ENCODE measurements around the gene C4orf50.

The C4orf50 gene

GRCh38 chr4:6055030-6055429, 36.8 kb upstream of the C4orf50 start:
- Histone ChIP-seq H3K27me3 (ENCODE audit: control insufficient read depth in 1 of 2, insufficient read depth in 2 of 2, low read length in 2 of 2) (no peaks in the 10 kb centered on the region), H3K9ac (ENCODE audit: low read length in 2 of 2) (no peak overlapping the region), H3K36me3 (ENCODE audit: control insufficient read depth in 2 of 2, insufficient read depth in 2 of 2, low read length in 2 of 2) (no peaks in the 10 kb centered on the region), H3K4me3 (ENCODE audit: low read length in 2 of 2) (no peak overlapping the region), H3K27ac (ENCODE audit: low read length) (no peak overlapping the region), H3K4me1 (ENCODE audit: control insufficient read depth, insufficient read depth, low read length) (no peaks in the 10 kb centered on the region), H3K9me3 (ENCODE audit: control insufficient read depth in 2 of 2, low read length in 2 of 2) (peaks cover 5 to 34% of the 10 kb centered on the region in 2 donors)

GRCh38 chr4:6054162-6054922, 36.1 kb upstream of the C4orf50 start:
- H3K4me1 ChIP-seq (ENCODE audit: control insufficient read depth, insufficient read depth, low read length), result no peaks in the 10 kb centered on the region
- peaks cover 5 to 27% of the 10 kb centered on the region in 2 donors for H3K9me3 ChIP-seq (ENCODE audit: control insufficient read depth in 2 of 2, low read length in 2 of 2)
- peaks cover 0 to 3% of the 10 kb centered on the region in 2 donors for H3K27me3 ChIP-seq (ENCODE audit: control insufficient read depth in 1 of 2, insufficient read depth in 2 of 2, low read length in 2 of 2)
- H3K9ac ChIP-seq (ENCODE audit: low read length in 2 of 2), result no peak overlapping the region
- H3K27ac ChIP-seq (ENCODE audit: low read length), result no peak overlapping the region
- H3K4me3 ChIP-seq (ENCODE audit: low read length in 2 of 2), result no peak overlapping the region
- H3K36me3 ChIP-seq (ENCODE audit: control insufficient read depth in 2 of 2, insufficient read depth in 2 of 2, low read length in 2 of 2), result no peaks in the 10 kb centered on the region

GRCh38 chr4:6052679-6053078, 34.4 kb upstream of the C4orf50 start:
- Histone ChIP-seq H3K36me3 (ENCODE audit: control insufficient read depth in 2 of 2, insufficient read depth in 2 of 2, low read length in 2 of 2) (no peaks in the 10 kb centered on the region), H3K9ac (ENCODE audit: low read length in 2 of 2) (no peak overlapping the region), H3K27me3 (ENCODE audit: control insufficient read depth in 1 of 2, insufficient read depth in 2 of 2, low read length in 2 of 2) (peaks cover 0 to 3% of the 10 kb centered on the region in 2 donors), H3K4me3 (ENCODE audit: low read length in 2 of 2) (no peak overlapping the region), H3K9me3 (ENCODE audit: control insufficient read depth in 2 of 2, low read length in 2 of 2) (peaks cover 0 to 12% of the 10 kb centered on the region in 2 donors), H3K27ac (ENCODE audit: low read length) (no peak overlapping the region), H3K4me1 (ENCODE audit: control insufficient read depth, insufficient read depth, low read length) (no peaks in the 10 kb centered on the region)

- Histone ChIP-seq H3K9ac (ENCODE audit: low read length in 2 of 2) (no peak overlapping the region), H3K9me3 (ENCODE audit: control insufficient read depth in 2 of 2, low read length in 2 of 2) (no peaks in the 10 kb centered on the region), H3K36me3 (ENCODE audit: control insufficient read depth in 2 of 2, insufficient read depth in 2 of 2, low read length in 2 of 2) (no peaks in the 10 kb centered on the region), H3K27ac (ENCODE audit: low read length) (no peak overlapping the region), H3K27me3 (ENCODE audit: control insufficient read depth in 1 of 2, insufficient read depth in 2 of 2, low read length in 2 of 2) (peaks cover 6% of the 10 kb centered on the region in 2 donors), H3K4me1 (ENCODE audit: control insufficient read depth, insufficient read depth, low read length) (no peaks in the 10 kb centered on the region), H3K4me3 (ENCODE audit: low read length in 2 of 2) (no peak overlapping the region)
Measured at GRCh38 chr4:6050551-6050950, 32.3 kb upstream of the C4orf50 start.

- H3K4me3 ChIP-seq (ENCODE audit: low read length in 2 of 2), result no peak overlapping the region
Measured at GRCh38 chr4:6049985-6050384, 31.8 kb upstream of the C4orf50 start.

GRCh38 chr4:6049278-6049677, 31.0 kb upstream of the C4orf50 start:
- no peak overlapping the region for H3K9ac ChIP-seq (ENCODE audit: low read length in 2 of 2)
- H3K4me1 ChIP-seq (ENCODE audit: control insufficient read depth, insufficient read depth, low read length), result no peaks in the 10 kb centered on the region
- H3K9me3 ChIP-seq (ENCODE audit: control insufficient read depth in 2 of 2, low read length in 2 of 2), result no peaks in the 10 kb centered on the region
- H3K27ac ChIP-seq (ENCODE audit: low read length), result no peak overlapping the region
- H3K36me3 ChIP-seq (ENCODE audit: control insufficient read depth in 2 of 2, insufficient read depth in 2 of 2, low read length in 2 of 2), result no peaks in the 10 kb centered on the region
- H3K4me3 ChIP-seq (ENCODE audit: low read length in 2 of 2), result no peak overlapping the region
- peaks cover 7 to 8% of the 10 kb centered on the region in 2 donors for H3K27me3 ChIP-seq (ENCODE audit: control insufficient read depth in 1 of 2, insufficient read depth in 2 of 2, low read length in 2 of 2)

More at GRCh38 chr4:6049985-6050384, 31.8 kb upstream of the C4orf50 start:
- Histone ChIP-seq H3K4me1 (ENCODE audit: control insufficient read depth, insufficient read depth, low read length) (no peaks in the 10 kb centered on the region), H3K27ac (ENCODE audit: low read length) (no peak overlapping the region), H3K9ac (ENCODE audit: low read length in 2 of 2) (no peak overlapping the region), H3K36me3 (ENCODE audit: control insufficient read depth in 2 of 2, insufficient read depth in 2 of 2, low read length in 2 of 2) (no peaks in the 10 kb centered on the region), H3K27me3 (ENCODE audit: control insufficient read depth in 1 of 2, insufficient read depth in 2 of 2, low read length in 2 of 2) (peaks cover 6% of the 10 kb centered on the region in 2 donors), H3K9me3 (ENCODE audit: control insufficient read depth in 2 of 2, low read length in 2 of 2) (no peaks in the 10 kb centered on the region)

GRCh38 chr4:6048537-6048936, 30.3 kb upstream of the C4orf50 start:
- Histone ChIP-seq H3K4me3 (ENCODE audit: low read length in 2 of 2) (no peak overlapping the region), H3K9ac (ENCODE audit: low read length in 2 of 2) (no peak overlapping the region), H3K9me3 (ENCODE audit: control insufficient read depth in 2 of 2, low read length in 2 of 2) (no peaks in the 10 kb centered on the region), H3K27me3 (ENCODE audit: control insufficient read depth in 1 of 2, insufficient read depth in 2 of 2, low read length in 2 of 2) (peaks cover 10 to 14% of the 10 kb centered on the region in 2 donors), H3K36me3 (ENCODE audit: control insufficient read depth in 2 of 2, insufficient read depth in 2 of 2, low read length in 2 of 2) (no peaks in the 10 kb centered on the region), H3K4me1 (ENCODE audit: control insufficient read depth, insufficient read depth, low read length) (no peaks in the 10 kb centered on the region), H3K27ac (ENCODE audit: low read length) (no peak overlapping the region)

GRCh38 chr4:6047130-6047673, 29.0 kb upstream of the C4orf50 start:
- Histone ChIP-seq H3K9ac (ENCODE audit: low read length in 2 of 2) (no peak overlapping the region), H3K4me1 (ENCODE audit: control insufficient read depth, insufficient read depth, low read length) (no peaks in the 10 kb centered on the region), H3K9me3 (ENCODE audit: control insufficient read depth in 2 of 2, low read length in 2 of 2) (no peaks in the 10 kb centered on the region), H3K36me3 (ENCODE audit: control insufficient read depth in 2 of 2, insufficient read depth in 2 of 2, low read length in 2 of 2) (no peaks in the 10 kb centered on the region), H3K27me3 (ENCODE audit: control insufficient read depth in 1 of 2, insufficient read depth in 2 of 2, low read length in 2 of 2) (peaks cover 13 to 15% of the 10 kb centered on the region in 2 donors), H3K27ac (ENCODE audit: low read length) (no peak overlapping the region), H3K4me3 (ENCODE audit: low read length in 2 of 2) (no peak overlapping the region)

GRCh38 chr4:6046526-6047129, 28.4 kb upstream of the C4orf50 start:
- no peaks in the 10 kb centered on the region for H3K36me3 ChIP-seq (ENCODE audit: control insufficient read depth in 2 of 2, insufficient read depth in 2 of 2, low read length in 2 of 2)
- H3K4me3 ChIP-seq (ENCODE audit: low read length in 2 of 2), result no peak overlapping the region
- H3K27me3 ChIP-seq (ENCODE audit: control insufficient read depth in 1 of 2, insufficient read depth in 2 of 2, low read length in 2 of 2), result peaks cover 13 to 15% of the 10 kb centered on the region in 2 donors
- H3K9ac ChIP-seq (ENCODE audit: low read length in 2 of 2), result no peak overlapping the region
- H3K9me3 ChIP-seq (ENCODE audit: control insufficient read depth in 2 of 2, low read length in 2 of 2), result no peaks in the 10 kb centered on the region
- no peak overlapping the region for H3K27ac ChIP-seq (ENCODE audit: low read length)
- no peaks in the 10 kb centered on the region for H3K4me1 ChIP-seq (ENCODE audit: control insufficient read depth, insufficient read depth, low read length)

- Histone ChIP-seq H3K27me3 (ENCODE audit: control insufficient read depth in 1 of 2, insufficient read depth in 2 of 2, low read length in 2 of 2) (peaks cover 13 to 15% of the 10 kb centered on the region in 2 donors), H3K4me1 (ENCODE audit: control insufficient read depth, insufficient read depth, low read length) (no peaks in the 10 kb centered on the region), H3K36me3 (ENCODE audit: control insufficient read depth in 2 of 2, insufficient read depth in 2 of 2, low read length in 2 of 2) (no peaks in the 10 kb centered on the region), H3K4me3 (ENCODE audit: low read length in 2 of 2) (no peak overlapping the region), H3K9me3 (ENCODE audit: control insufficient read depth in 2 of 2, low read length in 2 of 2) (no peaks in the 10 kb centered on the region), H3K9ac (ENCODE audit: low read length in 2 of 2) (no peak overlapping the region), H3K27ac (ENCODE audit: low read length) (no peak overlapping the region)
Measured at GRCh38 chr4:6044805-6045204, 26.6 kb upstream of the C4orf50 start.

GRCh38 chr4:6044276-6044675, 26.0 kb upstream of the C4orf50 start:
- no peak overlapping the region for H3K4me3 ChIP-seq (ENCODE audit: low read length in 2 of 2)
- H3K4me1 ChIP-seq (ENCODE audit: control insufficient read depth, insufficient read depth, low read length), result no peaks in the 10 kb centered on the region
- H3K9me3 ChIP-seq (ENCODE audit: control insufficient read depth in 2 of 2, low read length in 2 of 2), result no peaks in the 10 kb centered on the region
- peaks cover 12 to 15% of the 10 kb centered on the region in 2 donors for H3K27me3 ChIP-seq (ENCODE audit: control insufficient read depth in 1 of 2, insufficient read depth in 2 of 2, low read length in 2 of 2)
- H3K27ac ChIP-seq (ENCODE audit: low read length), result no peak overlapping the region
- no peaks in the 10 kb centered on the region for H3K36me3 ChIP-seq (ENCODE audit: control insufficient read depth in 2 of 2, insufficient read depth in 2 of 2, low read length in 2 of 2)
- no peak overlapping the region for H3K9ac ChIP-seq (ENCODE audit: low read length in 2 of 2)

All from stomach smooth muscle (tissue), 2 donors.